ENCODE measurements around the gene MYO18B.

The MYO18B gene

DNA sequence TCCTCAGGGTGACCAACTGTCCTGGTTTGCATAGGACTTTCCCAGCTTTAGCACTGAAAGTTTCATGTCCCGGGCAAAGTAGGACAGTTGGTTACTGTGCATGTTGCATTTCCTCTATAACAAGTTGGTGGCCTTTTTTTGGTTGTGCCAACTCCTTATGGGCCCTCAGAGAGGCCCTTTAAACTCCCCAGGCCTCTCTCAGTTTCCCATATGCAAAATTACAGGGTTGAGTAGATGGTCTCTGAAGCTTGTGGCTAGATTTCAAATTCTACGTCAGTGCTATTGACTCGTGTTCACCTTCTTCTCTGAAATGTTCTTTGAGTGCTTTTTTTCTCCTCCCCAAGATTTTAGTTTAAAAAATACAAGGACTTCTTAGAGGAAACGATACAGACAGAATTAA lies 92.5 kb downstream of the MYO18B start:
- ChIA-PET CTCF (interaction anchor here (0.9 to 1.8 kb wide), 2 partner anchors 10 to 61 kb away, joined by 3 to 5 read pairs; no protein-coding TSS in a partner anchor), POLR2A (no interaction called here)
- TF ChIP-seq, protein P1, sequence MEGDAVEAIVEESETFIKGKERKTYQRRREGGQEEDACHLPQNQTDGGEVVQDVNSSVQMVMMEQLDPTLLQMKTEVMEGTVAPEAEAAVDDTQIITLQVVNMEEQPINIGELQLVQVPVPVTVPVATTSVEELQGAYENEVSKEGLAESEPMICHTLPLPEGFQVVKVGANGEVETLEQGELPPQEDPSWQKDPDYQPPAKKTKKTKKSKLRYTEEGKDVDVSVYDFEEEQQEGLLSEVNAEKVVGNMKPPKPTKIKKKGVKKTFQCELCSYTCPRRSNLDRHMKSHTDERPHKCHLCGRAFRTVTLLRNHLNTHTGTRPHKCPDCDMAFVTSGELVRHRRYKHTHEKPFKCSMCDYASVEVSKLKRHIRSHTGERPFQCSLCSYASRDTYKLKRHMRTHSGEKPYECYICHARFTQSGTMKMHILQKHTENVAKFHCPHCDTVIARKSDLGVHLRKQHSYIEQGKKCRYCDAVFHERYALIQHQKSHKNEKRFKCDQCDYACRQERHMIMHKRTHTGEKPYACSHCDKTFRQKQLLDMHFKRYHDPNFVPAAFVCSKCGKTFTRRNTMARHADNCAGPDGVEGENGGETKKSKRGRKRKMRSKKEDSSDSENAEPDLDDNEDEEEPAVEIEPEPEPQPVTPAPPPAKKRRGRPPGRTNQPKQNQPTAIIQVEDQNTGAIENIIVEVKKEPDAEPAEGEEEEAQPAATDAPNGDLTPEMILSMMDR (IDR thresholded peaks at IDR 0.05; ENCODE audit: control extremely low read depth, extremely low read depth, low read depth, missing control alignments), result no peak
- DNase-seq (ENCODE audit: extremely low spot score), result no peak

DNA sequence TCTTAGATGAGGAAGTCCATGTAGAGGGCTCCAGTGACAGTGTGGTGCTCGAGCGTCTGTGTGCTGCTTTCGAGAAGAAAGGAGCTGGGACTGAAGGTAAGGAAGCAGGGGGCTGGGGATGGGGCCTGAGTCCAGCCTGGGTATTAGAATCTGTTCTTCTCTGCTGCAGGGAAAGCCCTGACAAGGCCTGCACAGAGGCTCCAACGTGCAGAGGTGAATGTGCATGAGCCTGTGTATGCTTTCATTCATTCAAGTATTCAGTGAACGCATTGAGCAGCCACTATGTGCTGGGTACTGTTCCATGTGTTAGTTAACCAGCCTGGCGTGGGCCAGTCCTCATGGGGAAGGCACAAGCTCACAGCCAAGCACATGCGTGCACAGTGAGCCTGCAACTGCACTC lies 93.4 kb downstream of the MYO18B start:
- TF ChIP-seq, protein P1 (IDR thresholded peaks at IDR 0.05; ENCODE audit: control extremely low read depth, extremely low read depth, low read depth, missing control alignments), result no peak
- CTCF ChIA-PET, result interaction anchor here (1.8 kb wide), 1 partner anchor 62 kb away, joined by 5 read pairs; no protein-coding TSS in a partner anchor

DNA sequence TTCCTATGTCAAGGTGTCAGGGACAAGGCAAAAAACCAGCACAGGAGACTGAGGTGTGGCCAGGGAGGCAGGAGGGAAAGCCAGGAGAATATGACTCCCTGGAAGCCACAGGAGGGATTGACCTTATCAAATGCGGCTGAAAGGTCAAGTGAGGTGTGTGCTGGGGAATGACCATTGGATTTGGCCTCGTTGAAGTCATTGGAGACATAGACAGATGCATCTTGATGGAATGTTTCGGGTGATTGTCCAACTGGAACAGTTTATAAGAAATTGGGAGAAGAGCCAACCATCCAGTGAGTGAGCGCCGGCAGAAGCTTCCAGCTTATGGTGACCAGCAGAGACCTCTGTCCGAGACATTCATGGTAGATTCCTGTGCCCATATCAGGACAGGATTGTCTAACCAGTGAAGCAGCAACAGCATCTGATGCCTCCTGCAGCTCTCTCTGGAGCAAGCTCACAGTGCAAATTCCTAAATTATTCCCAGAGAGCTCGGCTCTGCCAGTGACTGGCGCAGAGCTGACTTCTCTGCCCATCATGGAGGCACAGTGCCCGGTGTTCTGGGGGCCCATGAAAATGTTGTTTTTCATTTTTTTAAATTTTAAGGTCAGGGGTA lies 95.4 kb downstream of the MYO18B start:
- DNase-seq (ENCODE audit: extremely low spot score), result no peak
- ChIA-PET CTCF (no interaction called here), POLR2A (no interaction called here)
- TF ChIP-seq, protein P1 (IDR thresholded peaks at IDR 0.05; ENCODE audit: control extremely low read depth, extremely low read depth, low read depth, missing control alignments), result no peak

More for the DNA sequence above, 93.4 kb downstream of the MYO18B start:
- no peak for DNase-seq (ENCODE audit: extremely low spot score)
- POLR2A ChIA-PET, result no interaction called here

DNA sequence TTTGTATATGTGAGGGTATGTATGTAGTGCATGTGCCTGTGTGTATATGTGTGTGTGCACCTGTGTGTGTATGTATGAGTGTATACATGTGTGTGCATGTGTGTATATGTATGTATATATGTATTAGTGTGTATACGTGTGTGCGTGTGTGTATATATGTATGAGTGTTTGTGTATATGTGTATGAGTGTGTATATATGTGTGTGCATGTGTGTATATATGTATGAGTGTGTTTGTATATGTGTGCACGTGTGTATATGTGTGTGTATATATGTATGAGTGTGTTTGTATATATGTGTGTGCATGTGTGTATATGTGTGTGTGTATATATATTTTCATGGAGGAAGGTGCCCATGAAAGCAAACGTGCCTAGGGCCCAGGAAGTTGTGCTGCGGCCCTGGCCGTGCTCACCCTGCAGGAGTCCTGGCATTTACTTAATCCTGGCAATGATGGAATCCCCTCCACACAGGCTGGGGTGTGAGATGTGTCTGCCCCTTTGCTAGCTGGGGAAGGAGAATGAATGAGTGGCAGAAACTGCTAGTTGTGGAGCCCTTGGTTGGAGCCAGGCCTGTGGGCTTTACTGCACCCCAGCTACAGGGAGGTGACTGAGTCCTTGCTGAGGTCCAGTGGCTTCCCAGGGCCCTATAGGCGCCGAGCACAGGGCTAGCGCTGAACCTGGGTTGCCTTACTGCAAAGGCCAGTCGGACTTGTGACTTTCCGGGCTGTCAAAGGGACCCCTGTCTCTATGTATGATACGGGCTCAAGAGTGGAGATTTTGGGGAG lies 97.2 kb downstream of the MYO18B start:
- ChIA-PET POLR2A (no interaction called here), CTCF (interaction anchor here (1.3 kb wide), 1 partner anchor 15 kb away, joined by 4 read pairs; no protein-coding TSS in a partner anchor)
- TF ChIP-seq, protein P1 (IDR thresholded peaks at IDR 0.05; ENCODE audit: control extremely low read depth, extremely low read depth, low read depth, missing control alignments), result no peak
- DNase-seq (ENCODE audit: extremely low spot score), result no peak

DNA sequence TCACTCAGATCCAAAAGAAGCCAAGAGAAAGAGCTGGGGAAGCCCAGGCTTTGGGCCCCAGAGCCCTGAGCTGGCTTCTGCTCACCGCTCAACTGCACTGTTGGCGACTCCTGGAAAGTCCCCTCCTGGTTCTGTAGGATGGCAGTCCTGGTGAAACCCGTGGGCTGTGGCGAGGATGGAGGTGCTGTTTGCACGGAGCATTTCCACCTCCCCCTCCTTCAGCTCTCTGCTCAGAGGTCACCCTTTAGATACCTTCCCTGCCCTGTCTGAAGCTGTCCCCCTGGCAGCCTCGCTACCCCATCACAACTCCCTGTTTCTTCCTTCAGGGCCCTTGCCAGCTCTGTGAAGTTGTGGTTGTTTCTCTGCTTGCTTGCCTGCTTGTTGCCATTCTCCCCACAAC lies 97.8 kb downstream of the MYO18B start:
- ChIA-PET POLR2A (no interaction called here), CTCF (interaction anchor here (1.0 to 1.3 kb wide), 2 partner anchors 11 to 14 kb away, joined by 4 read pairs; no protein-coding TSS in a partner anchor)
- no peak for DNase-seq (ENCODE audit: extremely low spot score)
- TF ChIP-seq, protein P1 (IDR thresholded peaks at IDR 0.05; ENCODE audit: control extremely low read depth, extremely low read depth, low read depth, missing control alignments), result no peak

DNA sequence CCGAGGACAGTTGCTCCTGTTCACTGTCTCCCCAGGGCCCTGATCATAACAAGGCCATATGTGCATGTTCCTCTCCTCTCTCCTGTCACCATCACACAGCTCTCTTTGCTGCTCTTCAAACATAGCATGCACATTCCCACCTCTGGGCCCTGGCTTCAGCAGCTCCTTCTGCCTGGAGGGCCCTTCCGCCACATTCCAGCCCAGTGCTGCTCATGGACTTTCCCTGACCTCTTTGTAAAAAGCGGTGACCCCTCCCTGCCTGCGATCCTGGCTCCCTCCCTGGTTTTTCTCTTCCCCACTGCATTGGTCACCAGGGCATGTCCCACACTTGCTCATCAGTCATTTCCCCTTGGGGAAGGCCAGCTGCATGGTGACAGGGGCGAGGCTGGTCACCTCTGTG lies 98.2 kb downstream of the MYO18B start:
- no peak for DNase-seq (ENCODE audit: extremely low spot score)
- ChIA-PET POLR2A (no interaction called here), CTCF (interaction anchor here (1.0 to 1.3 kb wide), 2 partner anchors 10 to 14 kb away, joined by 4 read pairs; no protein-coding TSS in a partner anchor)
- TF ChIP-seq, protein P1 (IDR thresholded peaks at IDR 0.05; ENCODE audit: control extremely low read depth, extremely low read depth, low read depth, missing control alignments), result no peak
